Omental fat pad (tissue), 4 donors: ENCODE measurements around the gene CNPPD1. TPM values are rescaled to one million over a fixed set of nuclear protein-coding genes. Genes with fewer than 3 reads are reported as not detected.

Experiments used
- ATAC-seq: fragments of 150-250 bp; one replicate; pipeline ENCODE4 v1.9.1; 2016; ENCODE audit warnings: mild to moderate bottlenecking, moderate library complexity; ENCODE audit not compliant: low FRiP score
- DNase-seq: peaks from one replicate; pipeline ENCODE4 v3.0.0-alpha.2; 2019; ENCODE audit warnings: low spot score
- total RNA-seq, 4 donors: library from RNA; depleted of rRNA; stranded (reverse); fragments of >200 nt; gene quantifications; one replicate each; pipeline ENCODE4 v1.1.0, GENCODE V29; 2016
- TF ChIP-seq, protein P1 (sequence below), 3 donors: fragments of 450-650 bp; IDR thresholded peaks; one replicate each; pipeline ENCODE4 v1.5.1; 2016 to 2017; ENCODE audit warnings: antibody characterized with exemption in 3 of 3, mild to moderate bottlenecking in 3 of 3, moderate library complexity in 2 of 3

Gene CNPPD1
- total RNA-seq, 4 donors from 2014 or later: 37.0 to 77.2 (median 43.0) TPM

DNA sequence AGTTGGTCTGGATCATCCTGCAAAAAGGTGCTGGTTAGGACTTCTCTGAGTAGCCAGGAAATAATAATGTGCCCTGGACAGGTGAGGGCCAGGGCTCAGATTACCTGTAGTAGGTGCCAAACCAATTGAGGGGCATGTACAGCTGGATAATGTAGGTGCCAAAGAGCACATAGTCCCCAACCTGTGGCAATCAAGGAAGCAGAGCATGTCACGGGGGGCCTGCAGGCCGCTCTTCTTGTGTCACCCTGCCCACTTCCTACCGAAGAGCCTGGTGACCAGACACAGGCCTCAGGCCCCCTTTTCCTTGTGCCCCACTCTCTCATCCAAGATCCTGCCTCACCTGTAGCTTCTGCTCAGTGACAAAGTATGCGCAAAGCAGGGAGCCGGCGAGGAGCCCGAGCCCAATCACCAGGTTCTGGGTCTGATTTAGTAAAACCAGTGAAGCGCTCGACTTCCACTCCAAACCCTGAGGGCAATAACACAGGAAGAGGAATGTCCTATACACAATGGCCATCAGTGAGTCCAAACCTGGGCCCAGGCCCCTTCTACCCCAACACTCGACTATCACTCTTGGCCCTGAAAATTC, 36.9 kb upstream of the CNPPD1 start:
- TF ChIP-seq, protein P1, sequence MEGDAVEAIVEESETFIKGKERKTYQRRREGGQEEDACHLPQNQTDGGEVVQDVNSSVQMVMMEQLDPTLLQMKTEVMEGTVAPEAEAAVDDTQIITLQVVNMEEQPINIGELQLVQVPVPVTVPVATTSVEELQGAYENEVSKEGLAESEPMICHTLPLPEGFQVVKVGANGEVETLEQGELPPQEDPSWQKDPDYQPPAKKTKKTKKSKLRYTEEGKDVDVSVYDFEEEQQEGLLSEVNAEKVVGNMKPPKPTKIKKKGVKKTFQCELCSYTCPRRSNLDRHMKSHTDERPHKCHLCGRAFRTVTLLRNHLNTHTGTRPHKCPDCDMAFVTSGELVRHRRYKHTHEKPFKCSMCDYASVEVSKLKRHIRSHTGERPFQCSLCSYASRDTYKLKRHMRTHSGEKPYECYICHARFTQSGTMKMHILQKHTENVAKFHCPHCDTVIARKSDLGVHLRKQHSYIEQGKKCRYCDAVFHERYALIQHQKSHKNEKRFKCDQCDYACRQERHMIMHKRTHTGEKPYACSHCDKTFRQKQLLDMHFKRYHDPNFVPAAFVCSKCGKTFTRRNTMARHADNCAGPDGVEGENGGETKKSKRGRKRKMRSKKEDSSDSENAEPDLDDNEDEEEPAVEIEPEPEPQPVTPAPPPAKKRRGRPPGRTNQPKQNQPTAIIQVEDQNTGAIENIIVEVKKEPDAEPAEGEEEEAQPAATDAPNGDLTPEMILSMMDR (IDR thresholded peaks at IDR 0.05): no peak
- ATAC-seq: no peak

DNA sequence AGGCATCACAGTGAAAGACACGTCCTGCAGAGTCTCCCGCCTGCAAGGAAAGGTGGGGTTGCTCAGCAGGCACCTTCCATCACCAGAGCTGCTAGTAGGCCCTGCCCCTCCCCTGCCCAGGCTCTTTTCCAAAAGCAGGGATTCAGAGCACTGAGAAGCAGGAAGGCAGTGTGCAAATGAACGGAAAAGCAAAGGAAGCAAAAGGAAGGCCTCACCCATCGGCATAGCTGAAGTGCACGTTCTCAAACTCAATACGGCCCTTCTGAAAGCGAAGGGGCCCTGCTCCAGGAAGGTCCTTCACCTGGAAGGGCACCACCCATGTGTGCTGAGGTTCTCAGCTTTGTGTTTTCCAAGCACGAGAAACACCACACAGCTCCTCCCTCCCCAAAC, 36.3 kb upstream of the CNPPD1 start:
- DNase-seq: no peak
- TF ChIP-seq, protein P1 (IDR thresholded peaks at IDR 0.05): no peak
- ATAC-seq: no peak

More for the DNA sequence above, 36.9 kb upstream of the CNPPD1 start:
- DNase-seq: no peak

DNA sequence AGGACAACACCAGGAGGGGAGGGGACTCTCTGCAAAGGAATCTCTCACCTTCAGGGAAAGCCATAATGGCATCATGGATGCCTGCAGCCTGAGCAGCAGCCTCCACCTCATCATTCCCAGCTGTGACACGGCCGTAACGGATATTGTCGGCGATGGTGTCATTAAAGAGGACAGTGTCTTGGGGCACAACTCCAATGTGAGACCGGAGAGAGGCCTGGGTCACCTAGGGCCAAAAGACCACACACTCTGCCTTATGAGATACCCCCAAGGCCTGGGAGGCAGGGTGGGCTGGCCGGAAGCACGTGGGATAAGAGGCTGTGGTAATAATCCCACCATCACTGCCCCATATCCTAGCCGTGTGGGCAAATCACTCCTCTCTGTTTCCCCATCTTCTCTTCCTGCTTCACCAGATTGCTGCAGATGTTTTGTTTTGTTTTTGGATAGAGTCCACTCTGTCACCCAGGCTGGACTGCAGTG, 34.2 kb upstream of the CNPPD1 start:
- TF ChIP-seq, protein P1 (IDR thresholded peaks at IDR 0.05): no peak
- no peak for DNase-seq
- no peak for ATAC-seq

DNA sequence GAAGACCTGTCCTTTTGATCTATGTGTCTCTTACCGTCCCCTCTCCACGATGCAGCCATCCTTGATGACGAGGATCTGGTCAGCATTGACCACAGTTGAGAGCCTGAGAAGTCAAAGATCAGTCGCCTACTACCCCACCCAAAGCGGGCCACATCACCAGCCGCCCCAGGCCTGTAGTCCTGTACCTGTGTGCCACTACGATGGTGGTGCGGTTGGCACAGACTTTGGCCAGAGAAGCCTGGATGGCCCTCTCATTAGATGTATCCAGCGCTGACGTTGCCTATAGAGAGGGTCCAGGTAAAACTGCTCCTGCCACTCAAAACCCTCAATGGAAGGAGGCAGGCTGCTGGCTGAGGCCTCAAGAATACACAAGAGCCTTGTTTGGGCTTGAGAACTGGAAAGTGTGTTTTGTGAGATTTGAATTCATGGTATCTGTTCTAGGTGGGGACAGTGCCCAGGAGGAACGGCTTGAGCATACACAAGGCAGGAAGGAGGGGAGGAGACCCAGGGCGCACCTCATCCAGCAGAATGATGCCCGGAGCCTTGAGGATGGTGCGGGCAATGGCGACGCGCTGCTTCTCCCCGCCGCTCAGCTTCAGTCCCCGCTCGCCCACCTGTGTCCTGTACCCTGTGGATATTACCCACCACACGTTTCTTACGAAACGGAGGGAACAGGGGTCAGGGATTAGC, 33.6 kb upstream of the CNPPD1 start:
- TF ChIP-seq, protein P1 (IDR thresholded peaks at IDR 0.05): no peak
- DNase-seq: no peak
- ATAC-seq: no peak

DNA sequence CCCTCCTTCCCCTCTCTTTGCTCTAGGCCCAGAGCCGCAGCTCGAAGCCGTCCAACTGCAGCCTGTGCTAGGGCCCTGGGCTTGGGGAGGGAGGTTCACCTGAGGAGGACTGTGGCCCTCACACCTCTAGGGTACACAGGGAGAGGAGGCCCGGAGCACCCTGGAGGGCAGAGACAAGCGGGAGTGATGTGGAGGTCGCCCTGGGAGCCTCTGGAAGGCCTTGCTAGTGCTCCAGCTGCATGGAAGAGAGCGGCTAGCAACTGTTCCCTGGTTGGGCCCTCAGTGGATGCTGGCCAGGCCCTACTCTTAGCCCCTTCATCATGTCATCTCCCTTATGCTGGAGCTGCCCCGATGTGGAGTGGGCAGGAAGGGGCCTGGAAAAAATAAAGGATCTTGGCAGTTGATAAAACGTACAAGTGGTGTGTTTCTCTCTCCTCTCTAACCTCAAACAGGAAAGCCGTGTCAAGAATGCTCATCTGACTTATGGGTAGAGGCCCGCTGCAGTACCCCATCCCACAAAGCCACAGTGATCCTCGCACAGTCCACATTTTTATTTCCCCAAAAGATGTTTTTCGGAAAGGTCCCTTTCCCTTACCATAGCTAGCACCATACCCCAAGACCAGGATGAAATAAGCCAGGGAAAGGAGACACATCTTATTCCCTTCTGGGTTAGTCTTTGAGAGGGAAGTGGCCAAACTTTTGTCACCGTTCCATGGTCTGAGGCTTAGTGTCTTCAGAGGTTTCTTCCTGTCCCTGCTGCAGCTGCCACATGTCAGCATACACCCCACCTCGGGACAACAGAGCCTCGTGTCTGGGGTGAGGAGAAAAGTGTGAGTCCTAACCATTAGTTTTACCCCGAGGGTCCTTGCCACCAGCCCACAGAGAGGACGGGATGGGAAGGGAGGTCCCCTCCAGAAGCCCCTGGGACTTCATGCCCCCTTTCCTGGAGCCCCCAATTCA, 32.8 kb upstream of the CNPPD1 start:
- DNase-seq (no peak), ATAC-seq (no peak)
- TF ChIP-seq, protein P1 (IDR thresholded peaks at IDR 0.05): no peak

DNA sequence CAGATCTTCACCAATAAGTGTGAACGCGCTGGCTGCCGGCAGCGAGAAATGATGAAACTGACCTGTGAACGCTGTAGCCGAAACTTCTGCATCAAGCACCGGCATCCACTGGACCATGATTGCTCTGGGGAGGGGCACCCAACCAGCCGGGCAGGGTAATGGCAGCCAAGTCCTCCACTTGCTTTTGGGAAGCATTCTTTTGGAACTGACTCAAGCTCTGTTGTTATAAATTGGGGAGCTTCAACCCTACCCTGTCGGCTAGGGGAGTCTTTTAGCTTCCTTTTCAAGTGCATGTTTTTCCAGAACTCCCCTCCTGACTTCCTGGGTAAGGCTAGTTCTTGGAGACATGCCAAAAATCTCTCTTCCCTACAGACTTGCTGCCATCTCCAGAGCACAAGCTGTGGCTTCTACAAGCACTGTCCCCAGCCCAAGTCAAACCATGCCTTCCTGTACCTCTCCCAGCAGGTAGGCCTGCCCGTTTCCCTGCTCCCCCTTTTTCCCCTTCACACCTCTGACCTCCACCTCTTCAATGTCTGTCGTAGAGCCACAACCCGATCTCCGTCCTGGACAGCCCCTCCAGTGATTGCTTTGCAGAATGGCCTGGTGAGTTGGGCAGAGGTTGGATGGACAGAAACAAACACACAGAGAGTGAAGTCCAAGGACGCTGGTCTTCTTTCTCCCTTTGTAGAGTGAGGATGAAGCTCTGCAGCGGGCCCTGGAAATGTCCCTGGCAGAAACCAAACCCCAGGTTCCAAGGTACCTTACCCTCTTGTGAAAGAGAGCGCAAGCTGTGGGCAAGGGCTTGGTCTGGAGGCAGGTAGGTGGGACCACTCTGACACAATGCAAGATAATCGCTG, 31.4 kb upstream of the CNPPD1 start:
- TF ChIP-seq, protein P1 (IDR thresholded peaks at IDR 0.05): no peak
- DNase-seq: no peak
- no peak for ATAC-seq
